ENCODE measurements around the gene GABBR2. TPM values are rescaled to one million over a fixed set of nuclear protein-coding genes. Genes with fewer than 3 reads are reported as not detected.

The GABBR2 gene
- total and polyA plus RNA-seq, 12 donors: 0.17 to 9.0 (median 3.7) TPM

DNA sequence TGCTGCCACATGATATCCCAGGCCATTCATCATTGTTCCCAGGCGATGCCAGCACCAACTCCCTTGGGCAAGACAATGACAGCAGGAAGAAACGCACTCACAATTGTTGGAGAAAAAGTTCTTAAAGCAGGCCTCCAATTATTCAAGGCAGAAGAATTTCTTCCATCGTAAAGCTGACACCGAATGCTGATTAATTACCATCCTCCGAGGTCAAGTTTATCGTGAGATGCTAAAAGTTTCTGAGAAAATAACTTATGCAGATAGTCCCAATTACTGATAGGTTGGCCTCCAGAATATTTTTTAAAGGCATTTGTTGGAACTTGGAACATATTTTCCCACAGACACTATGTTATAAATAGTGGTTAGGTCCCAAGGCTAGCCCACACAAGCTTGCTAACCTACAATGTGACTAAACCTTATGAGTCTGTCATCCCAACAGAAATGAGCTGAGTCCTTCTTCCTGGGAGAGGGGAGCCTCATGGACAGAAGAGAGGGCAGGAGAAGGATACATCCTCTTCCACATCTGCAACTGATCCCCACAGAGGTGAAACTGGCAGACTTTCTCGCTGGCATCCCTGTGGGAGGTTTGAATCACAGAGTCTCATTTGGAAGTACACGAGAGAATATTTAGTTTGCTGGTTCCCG, 250.9 kb downstream of the GABBR2 start:
- Histone ChIP-seq H3K4me3 (no peak overlapping the region), H3K27me3 (no peaks in the 10 kb centered on the region), H3K27ac (no peak overlapping the region), H3K9me3 (replicated peaks in 1 of 3) (peaks cover 0 to 11% (median 4%) of the 10 kb centered on the region in 3 donors), H3K36me3 (replicated peaks in 1 of 2) (no peaks in the 10 kb centered on the region), H3K4me1 (replicated peaks in 1 of 2) (no peaks in the 10 kb centered on the region)
- TF ChIP-seq, protein P1, sequence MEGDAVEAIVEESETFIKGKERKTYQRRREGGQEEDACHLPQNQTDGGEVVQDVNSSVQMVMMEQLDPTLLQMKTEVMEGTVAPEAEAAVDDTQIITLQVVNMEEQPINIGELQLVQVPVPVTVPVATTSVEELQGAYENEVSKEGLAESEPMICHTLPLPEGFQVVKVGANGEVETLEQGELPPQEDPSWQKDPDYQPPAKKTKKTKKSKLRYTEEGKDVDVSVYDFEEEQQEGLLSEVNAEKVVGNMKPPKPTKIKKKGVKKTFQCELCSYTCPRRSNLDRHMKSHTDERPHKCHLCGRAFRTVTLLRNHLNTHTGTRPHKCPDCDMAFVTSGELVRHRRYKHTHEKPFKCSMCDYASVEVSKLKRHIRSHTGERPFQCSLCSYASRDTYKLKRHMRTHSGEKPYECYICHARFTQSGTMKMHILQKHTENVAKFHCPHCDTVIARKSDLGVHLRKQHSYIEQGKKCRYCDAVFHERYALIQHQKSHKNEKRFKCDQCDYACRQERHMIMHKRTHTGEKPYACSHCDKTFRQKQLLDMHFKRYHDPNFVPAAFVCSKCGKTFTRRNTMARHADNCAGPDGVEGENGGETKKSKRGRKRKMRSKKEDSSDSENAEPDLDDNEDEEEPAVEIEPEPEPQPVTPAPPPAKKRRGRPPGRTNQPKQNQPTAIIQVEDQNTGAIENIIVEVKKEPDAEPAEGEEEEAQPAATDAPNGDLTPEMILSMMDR (IDR thresholded peaks at IDR 0.05): no peak
- no peak for TF ChIP-seq POLR2A (IDR thresholded peaks at IDR 0.05)
- DNase-seq: no peak
- WGBS, 4 donors: 43 to 59% (median 50%) methylated on average over 9 of the region's 9 CpGs
- intact Hi-C loops (cut with DNase I): no loop called here

DNA sequence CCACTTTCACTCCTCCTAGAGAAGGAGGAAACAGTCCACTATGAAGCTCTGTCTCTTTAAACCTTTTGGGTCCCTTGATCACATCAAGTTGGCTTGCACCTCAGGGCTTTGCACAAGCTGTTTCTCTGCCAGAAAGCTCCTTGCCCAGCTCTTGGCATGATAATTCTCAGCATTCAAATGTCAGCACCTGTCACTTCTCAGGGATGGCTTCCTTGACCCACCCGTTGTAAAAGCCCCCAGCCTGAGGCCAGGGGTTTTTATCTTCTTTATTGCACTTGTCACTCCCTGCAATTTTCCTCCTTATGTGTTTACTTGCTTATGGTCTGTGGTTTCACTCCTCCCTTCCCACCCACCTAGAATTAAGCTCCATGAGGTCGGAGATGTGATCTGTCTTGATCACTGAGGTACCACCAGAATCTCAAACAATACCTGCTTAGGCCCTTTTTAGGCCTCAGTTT, 252.6 kb downstream of the GABBR2 start:
- 51 to 61% (median 59%) methylated on average over 2 of the region's 2 CpGs for WGBS, 4 donors
- Histone ChIP-seq H3K4me1 (replicated peaks in 1 of 2) (no peaks in the 10 kb centered on the region), H3K27me3 (no peaks in the 10 kb centered on the region), H3K36me3 (replicated peaks in 1 of 2) (no peaks in the 10 kb centered on the region), H3K9me3 (replicated peaks in 1 of 3) (peaks cover 0 to 11% (median 4%) of the 10 kb centered on the region in 3 donors), H3K27ac (no peak overlapping the region), H3K4me3 (no peak overlapping the region)
- DNase-seq: no peak
- intact Hi-C loops (cut with DNase I): no loop called here
- no peak for TF ChIP-seq POLR2A (IDR thresholded peaks at IDR 0.05)
- TF ChIP-seq, protein P1 (IDR thresholded peaks at IDR 0.05): no peak

DNA sequence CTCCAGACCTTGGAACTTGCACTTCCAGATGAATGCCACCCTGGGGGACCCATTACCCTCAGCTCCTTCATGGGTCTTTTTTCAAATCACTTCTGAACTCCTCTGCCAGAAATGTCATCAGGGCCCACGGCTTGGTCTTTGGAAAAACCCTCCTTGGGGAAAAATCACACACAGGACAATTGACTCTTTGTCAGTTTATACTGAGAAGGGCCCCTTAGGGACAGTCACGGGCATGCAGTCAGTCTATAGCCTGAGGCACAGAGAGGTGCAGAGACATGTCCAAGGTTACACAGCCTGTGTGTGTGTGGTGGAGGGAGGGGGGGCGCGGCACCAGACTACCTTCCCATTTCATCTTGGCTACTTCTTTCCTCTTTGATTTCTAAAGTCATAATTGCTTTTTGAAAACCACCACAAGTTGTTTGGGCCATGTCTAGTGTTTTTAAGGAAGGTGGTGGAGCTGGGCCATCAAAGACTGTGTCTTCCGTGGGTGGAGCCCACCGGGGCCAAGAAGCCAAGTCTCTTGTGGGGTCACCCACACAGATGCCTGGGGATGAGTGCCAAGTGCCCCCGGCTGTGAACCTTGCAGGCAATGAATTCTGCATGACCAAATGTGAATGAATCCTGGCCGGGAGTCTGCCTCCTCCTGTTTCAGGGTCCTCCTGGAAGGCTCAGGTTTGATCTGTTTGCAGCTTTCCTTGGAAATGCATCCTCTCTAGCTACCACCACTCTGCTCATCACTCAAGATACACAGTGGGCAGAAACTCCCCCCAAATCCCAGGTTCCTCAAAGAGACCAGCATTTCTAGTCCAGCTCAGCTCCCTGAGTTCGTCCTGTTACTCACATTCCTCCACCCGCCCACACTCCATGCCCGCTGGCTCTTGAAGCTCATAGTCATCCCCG, 253.2 kb downstream of the GABBR2 start:
- WGBS, 4 donors: 76 to 81% (median 77%) methylated on average over 11 to 12 of the region's 12 CpGs
- TF ChIP-seq, protein P1 (IDR thresholded peaks at IDR 0.05): no peak
- no peak for TF ChIP-seq POLR2A (IDR thresholded peaks at IDR 0.05)
- H3K4me1 ChIP-seq (replicated peaks in 1 of 2): no peaks in the 10 kb centered on the region
- H3K27me3 ChIP-seq: no peaks in the 10 kb centered on the region
- intact Hi-C loops (cut with DNase I): no loop called here
- H3K36me3 ChIP-seq (replicated peaks in 1 of 2): no peaks in the 10 kb centered on the region
- H3K27ac ChIP-seq: no peak overlapping the region
- H3K4me3 ChIP-seq: no peak overlapping the region
- H3K9me3 ChIP-seq (replicated peaks in 1 of 3): peaks cover 0 to 8% (median 4%) of the 10 kb centered on the region in 3 donors
- DNase-seq: no peak

DNA sequence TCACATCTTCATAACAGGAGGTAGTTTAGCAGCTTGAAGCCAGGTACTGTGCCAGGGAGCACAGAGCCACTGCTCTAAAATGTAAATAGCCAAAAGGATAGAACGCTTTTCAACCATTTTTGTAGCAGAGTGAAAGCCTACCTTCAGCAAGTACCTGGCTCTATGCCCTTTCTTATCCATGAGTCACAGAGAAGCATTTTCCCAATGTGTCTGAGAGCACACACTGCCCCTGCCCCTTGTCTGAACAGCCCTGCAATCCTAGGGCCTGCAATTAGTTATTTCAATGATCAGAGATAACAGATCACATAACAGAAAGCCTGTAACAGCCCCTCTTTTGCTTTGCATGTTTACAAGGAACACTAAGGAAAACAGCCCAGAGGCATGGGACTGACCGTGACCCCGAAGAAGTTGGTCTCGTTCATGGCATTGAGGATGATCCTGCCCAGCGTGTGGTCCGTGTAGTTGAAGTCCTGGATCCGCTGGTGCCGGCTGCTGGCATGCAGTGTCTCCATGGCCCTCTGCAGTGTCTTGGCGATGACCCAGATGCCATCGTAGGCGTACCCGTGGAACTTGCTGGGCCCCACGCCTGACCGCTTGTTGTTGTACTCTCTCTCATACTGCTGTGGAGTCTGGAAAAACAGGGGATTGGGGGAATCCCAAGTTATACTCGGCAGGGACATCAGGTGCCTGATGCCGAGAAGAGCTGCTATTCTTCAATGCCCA, 255.0 kb downstream of the GABBR2 start:
- Histone ChIP-seq H3K4me1 (replicated peaks in 1 of 2) (no peaks in the 10 kb centered on the region), H3K27ac (no peak overlapping the region), H3K4me3 (no peak overlapping the region), H3K36me3 (replicated peaks in 1 of 2) (no peaks in the 10 kb centered on the region), H3K9me3 (replicated peaks in 1 of 3) (no peaks in the 10 kb centered on the region), H3K27me3 (no peaks in the 10 kb centered on the region)
- DNase-seq: no peak
- intact Hi-C loops (cut with DNase I): no loop called here
- 82 to 85% (median 85%) methylated on average over 16 of the region's 16 CpGs for WGBS, 4 donors
- TF ChIP-seq POLR2A (IDR thresholded peaks at IDR 0.05): no peak
- TF ChIP-seq, protein P1 (IDR thresholded peaks at IDR 0.05): no peak

All from adrenal gland (tissue), 12 donors.